Activated CD4-positive, alpha-beta T cell treated with anti-CD3 and anti-CD28 coated beads, Interleukin-2, Interleukin-6, amounts not matched to agents 100 ng/mL and 50 ng/mL, durations not matched to agents 16 hours and 8 hours (primary cell): Measurements from ENCODE around the gene IFT43.
A peak's percentile ranks its signal among the peaks of the same experiment; 100 is the strongest.

ENCODE experiments used
- DNase-seq: peaks from one replicate; pipeline ENCODE4 v3.0.0-alpha.2; 2020

Gene IFT43

GRCh38 chr14:76115010-76115422, 129.5 kb downstream of the IFT43 start:
- no peak for DNase-seq

- DNase-seq = no peak
These were observed 132.4 kb downstream of the IFT43 start for GRCh38 chr14:76117789-76118484.

- no peak for DNase-seq
These were observed 133.0 kb downstream of the IFT43 start for GRCh38 chr14:76118594-76118993.

- no peak for DNase-seq
These were observed 135.7 kb downstream of the IFT43 start for GRCh38 chr14:76121089-76121748.

GRCh38 chr14:76123426-76124225, 138.1 kb downstream of the IFT43 start:
- DNase-seq = no peak

GRCh38 chr14:76125511-76125910, 139.9 kb downstream of the IFT43 start:
- no peak for DNase-seq

- no peak for DNase-seq
These were observed 140.5 kb downstream of the IFT43 start for GRCh38 chr14:76126076-76126475.

- DNase-seq = no peak
These were observed 144.5 kb downstream of the IFT43 start for GRCh38 chr14:76129851-76130576.

GRCh38 chr14:76131071-76131965, 145.8 kb downstream of the IFT43 start:
- DNase-seq = no peak

GRCh38 chr14:76133103-76133502, 147.5 kb downstream of the IFT43 start:
- DNase-seq = peak; percentile 16
